Renal pelvis (tissue), 12 donors: Measurements from ENCODE around the gene LCE3A. TPM values are rescaled to one million over a fixed set of nuclear protein-coding genes. Genes with fewer than 3 reads are reported as not detected.
A peak's percentile ranks its signal among the peaks of the same experiment; 100 is the strongest.
"Not testable (repeated sequence)": the region's sequence is repeated elsewhere in the genome, so short reads cannot be mapped to it uniquely, and the experiment has no call there.

Source experiments
- DNase-seq: peaks from one replicate; pipeline ENCODE4 v3.0.0-alpha.2; 2013
- long read RNA-seq, 16 experiments: transcript quantifications; one replicate each; lab custom pipeline, GENCODE V29; 2026
- polyA plus RNA-seq, 3 donors: library from polyadenylated mRNA; unstranded; fragments of 120-200 nt; gene quantifications; one replicate each; pipeline ENCODE4 v1.2.1, GENCODE V29; 2013; ENCODE audit not compliant: insufficient read length in 3 of 3

Gene LCE3A
- not detected for polyA plus RNA-seq
- long read RNA-seq, donor 1: 0 reads
- long read RNA-seq, donor 2: 0 reads
- long read RNA-seq, donor 3: 0 reads
- long read RNA-seq, donor 4: 0 reads
- long read RNA-seq, donor 5: 0 reads
- long read RNA-seq, donor 6: 0 reads
- long read RNA-seq, donor 7: 0 reads
- long read RNA-seq, donor 8: 0 reads
- long read RNA-seq, donor 9: 0 reads
- long read RNA-seq, donor 10: 0 reads
- long read RNA-seq, donor 11: 0 reads
- long read RNA-seq, donor 12: 0 reads
- long read RNA-seq, donor 13: 0 reads
- long read RNA-seq, donor 14: 0 reads
- long read RNA-seq, donor 15: 0 reads
- long read RNA-seq, donor 16: 0 reads

- DNase-seq: no peak
These were observed at the start of gene LCE3A for GRCh38 chr1:152622803-152623202. LCE3A (minus strand) TSS chr1:152623103; CDS start chr1:152623103, 0 bp downstream.

- no peak for DNase-seq
These were observed 44.7 kb upstream of the LCE3A start for GRCh38 chr1:152667648-152668047.

- DNase-seq: not testable (repeated sequence)
These were observed 43.3 kb upstream of the LCE3A start for GRCh38 chr1:152666171-152666570.

- no peak for DNase-seq
These were observed 40.2 kb upstream of the LCE3A start, which contains the start of gene LCE2D for GRCh38 chr1:152663098-152663497. LCE2D (plus strand) TSS chr1:152663380; CDS start chr1:152664106, 726 bp downstream.

GRCh38 chr1:152658649-152659048, 35.7 kb upstream of the LCE3A start:
- no peak for DNase-seq

GRCh38 chr1:152657677-152658076, 34.8 kb upstream of the LCE3A start:
- no peak for DNase-seq

GRCh38 chr1:152656459-152656858, 33.6 kb upstream of the LCE3A start:
- no peak for DNase-seq

- peak; percentile 48 for DNase-seq
These were observed 31.2 kb upstream of the LCE3A start for GRCh38 chr1:152654110-152654509.

- no peak for DNase-seq
These were observed 23.8 kb upstream of the LCE3A start for GRCh38 chr1:152646656-152647055.

GRCh38 chr1:152645146-152645545, 22.2 kb upstream of the LCE3A start:
- no peak for DNase-seq

GRCh38 chr1:152643945-152644344, 21.0 kb upstream of the LCE3A start:
- no peak for DNase-seq

- no peak for DNase-seq
These were observed 17.4 kb upstream of the LCE3A start for GRCh38 chr1:152640351-152640750.

- no peak for DNase-seq
These were observed 7.7 kb upstream of the LCE3A start for GRCh38 chr1:152630596-152630995.

- DNase-seq: no peak
These were observed 3.8 kb upstream of the LCE3A start for GRCh38 chr1:152626744-152627143.

GRCh38 chr1:152623203-152623844, 421 bp upstream of the LCE3A start:
- DNase-seq: no peak

- no peak for DNase-seq
These were observed 910 bp downstream of the LCE3A start for GRCh38 chr1:152621993-152622392.

- no peak for DNase-seq
These were observed 9.4 kb downstream of the LCE3A start, which contains the start of gene LCE3B for GRCh38 chr1:152613511-152613910. LCE3B (plus strand) TSS chr1:152613811; CDS start chr1:152613811, 0 bp downstream.

GRCh38 chr1:152599934-152600333, 23.0 kb downstream of the LCE3A start, which contains the start of gene LCE3C:
LCE3C (plus strand) TSS chr1:152600234; CDS start chr1:152600732, 498 bp downstream.
- no peak for DNase-seq

- DNase-seq: no peak
These were observed 25.9 kb downstream of the LCE3A start for GRCh38 chr1:152596986-152597385.

- no peak for DNase-seq
These were observed 37.3 kb downstream of the LCE3A start for GRCh38 chr1:152585586-152585985.

GRCh38 chr1:152582647-152583046, 40.3 kb downstream of the LCE3A start:
- DNase-seq: no peak

- DNase-seq: no peak
These were observed 42.5 kb downstream of the LCE3A start, which contains the start of gene LCE3D for GRCh38 chr1:152580433-152580832. LCE3D (minus strand) TSS chr1:152580516; CDS start chr1:152579936, 580 bp downstream.

GRCh38 chr1:152579526-152579925, 43.4 kb downstream of the LCE3A start:
- not testable (repeated sequence) for DNase-seq
